ENCODE data around the gene ANXA1.

DNA sequence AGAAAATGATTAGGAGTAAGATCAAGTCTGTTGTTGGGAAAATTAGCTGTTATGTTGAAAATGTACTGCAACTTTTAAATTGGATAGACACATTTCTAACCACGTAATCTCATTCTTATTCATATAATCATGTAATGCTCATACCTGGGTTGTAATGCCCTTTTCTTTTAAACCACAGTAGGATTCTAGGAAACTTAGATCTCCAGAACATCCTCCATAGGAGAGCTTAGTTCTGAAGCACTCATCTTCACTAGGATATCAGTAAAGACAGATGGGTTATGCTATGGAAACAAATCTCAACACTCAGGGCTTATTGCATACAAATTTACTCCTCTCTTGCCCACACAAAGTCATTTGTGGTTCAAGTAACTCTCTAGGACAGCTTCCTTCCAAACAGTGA is 34.8 kb upstream of the ANXA1 start:
- no peak for TF ChIP-seq POLR2A (IDR thresholded peaks at IDR 0.05)
- TF ChIP-seq, protein P1, sequence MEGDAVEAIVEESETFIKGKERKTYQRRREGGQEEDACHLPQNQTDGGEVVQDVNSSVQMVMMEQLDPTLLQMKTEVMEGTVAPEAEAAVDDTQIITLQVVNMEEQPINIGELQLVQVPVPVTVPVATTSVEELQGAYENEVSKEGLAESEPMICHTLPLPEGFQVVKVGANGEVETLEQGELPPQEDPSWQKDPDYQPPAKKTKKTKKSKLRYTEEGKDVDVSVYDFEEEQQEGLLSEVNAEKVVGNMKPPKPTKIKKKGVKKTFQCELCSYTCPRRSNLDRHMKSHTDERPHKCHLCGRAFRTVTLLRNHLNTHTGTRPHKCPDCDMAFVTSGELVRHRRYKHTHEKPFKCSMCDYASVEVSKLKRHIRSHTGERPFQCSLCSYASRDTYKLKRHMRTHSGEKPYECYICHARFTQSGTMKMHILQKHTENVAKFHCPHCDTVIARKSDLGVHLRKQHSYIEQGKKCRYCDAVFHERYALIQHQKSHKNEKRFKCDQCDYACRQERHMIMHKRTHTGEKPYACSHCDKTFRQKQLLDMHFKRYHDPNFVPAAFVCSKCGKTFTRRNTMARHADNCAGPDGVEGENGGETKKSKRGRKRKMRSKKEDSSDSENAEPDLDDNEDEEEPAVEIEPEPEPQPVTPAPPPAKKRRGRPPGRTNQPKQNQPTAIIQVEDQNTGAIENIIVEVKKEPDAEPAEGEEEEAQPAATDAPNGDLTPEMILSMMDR (IDR thresholded peaks at IDR 0.05): no peak

Data from body of pancreas (tissue), 4 donors.